Measurements from ENCODE around the gene POLR3A. TPM values are rescaled to one million over a fixed set of nuclear protein-coding genes. Genes with fewer than 3 reads are reported as not detected.

The POLR3A gene
- polyA plus RNA-seq, 1 donor from 2014 or later: 15.6 TPM

DNA sequence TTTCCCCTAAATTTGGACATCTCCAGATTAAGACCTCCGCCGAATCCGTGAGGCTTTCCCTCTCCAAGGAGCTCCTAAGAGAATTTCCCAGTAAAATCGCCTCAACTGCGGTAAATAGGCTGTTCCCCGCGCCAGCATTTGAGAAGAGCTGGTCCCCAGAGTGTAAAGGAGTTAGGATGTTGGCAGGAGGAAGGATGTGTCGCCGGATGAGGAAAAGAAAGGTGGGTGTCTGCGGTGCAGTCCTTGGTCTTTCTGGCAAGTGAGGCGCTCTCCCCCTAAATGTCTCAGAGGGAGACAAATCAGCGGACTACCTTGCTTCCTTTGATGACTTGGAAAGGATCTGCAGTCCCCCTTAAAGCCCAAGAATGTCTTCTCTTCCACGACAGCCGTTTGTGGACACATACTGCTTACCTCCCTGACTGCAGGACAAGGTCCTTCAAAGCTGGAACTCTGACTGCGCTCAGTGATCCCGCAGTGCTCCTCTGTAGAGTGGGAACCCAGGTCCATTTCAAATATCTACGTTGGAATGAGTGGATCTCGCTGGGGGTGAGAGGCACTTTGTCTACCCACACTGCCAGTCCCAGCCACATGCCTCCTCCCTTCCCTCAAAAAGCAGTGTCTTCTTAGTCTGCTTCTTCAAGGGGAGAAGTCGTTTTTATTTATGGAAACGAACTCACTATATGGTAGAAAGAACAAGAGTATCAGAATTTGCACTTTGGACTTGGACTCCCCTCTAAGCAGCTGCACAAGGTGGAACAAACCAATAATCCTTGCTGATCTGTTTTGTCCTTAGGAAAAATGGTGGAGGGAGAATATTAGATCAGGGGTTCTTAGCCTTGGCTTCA is 101.7 kb downstream of the POLR3A start:
- H3K9ac ChIP-seq (ENCODE audit: low read length): peak overlapping the region; percentile 92
- H2AFZ ChIP-seq (ENCODE audit: low read depth, low read length): no peak overlapping the region
- no peaks in the 10 kb centered on the region for H3K9me2 ChIP-seq (ENCODE audit: insufficient read depth, low read length)

GRCh38 chr10:77926566-77927401 is 102.5 kb downstream of the POLR3A start, which contains the start of gene DLG5:
TSS of gene DLG5 (minus strand) at chr10:77926755. CDS start at chr10:77926520, 235 bp downstream.
- H3F3A ChIP-seq (ENCODE audit: insufficient read depth, low read length, poor library complexity, severe bottlenecking): no peaks in the 10 kb centered on the region
- no peaks in the 10 kb centered on the region for H3K36me3 ChIP-seq (ENCODE audit: insufficient read depth, low read length)
- H3K79me2 ChIP-seq (replicated peaks; ENCODE audit: insufficient read depth, low read length): peaks cover 44% of the 10 kb centered on the region
- H3K27ac ChIP-seq (ENCODE audit: low read length): peak within 1 kb of the TSS; percentile 84
- peak within 1 kb of the TSS; percentile 92 for H3K9ac ChIP-seq (ENCODE audit: low read length)
- peak within 1 kb of the TSS; percentile 95 for H3K4me3 ChIP-seq (ENCODE audit: low read length)
- H2AFZ ChIP-seq (ENCODE audit: low read depth, low read length): peak within 1 kb of the TSS; percentile 56
- no peaks in the 10 kb centered on the region for H3K9me3 ChIP-seq (ENCODE audit: low read length)
- peak within 1 kb of the TSS; percentile 87 for H3K4me2 ChIP-seq (ENCODE audit: low read length)
- H4K20me1 ChIP-seq (ENCODE audit: insufficient read depth): no peaks in the 10 kb centered on the region
- no peaks in the 10 kb centered on the region for H3K27me3 ChIP-seq (ENCODE audit: insufficient read depth, low read depth, low read length)
- no peaks in the 10 kb centered on the region for H3K9me2 ChIP-seq (ENCODE audit: insufficient read depth, low read length)
- peak; percentile 11 for TF ChIP-seq TAF1 (IDR thresholded peaks at IDR 0.05; ENCODE audit: low read depth)
- peak; percentile 19 for TF ChIP-seq POLR2AphosphoS5 (IDR thresholded peaks at IDR 0.05)
- TF ChIP-seq, protein P1, sequence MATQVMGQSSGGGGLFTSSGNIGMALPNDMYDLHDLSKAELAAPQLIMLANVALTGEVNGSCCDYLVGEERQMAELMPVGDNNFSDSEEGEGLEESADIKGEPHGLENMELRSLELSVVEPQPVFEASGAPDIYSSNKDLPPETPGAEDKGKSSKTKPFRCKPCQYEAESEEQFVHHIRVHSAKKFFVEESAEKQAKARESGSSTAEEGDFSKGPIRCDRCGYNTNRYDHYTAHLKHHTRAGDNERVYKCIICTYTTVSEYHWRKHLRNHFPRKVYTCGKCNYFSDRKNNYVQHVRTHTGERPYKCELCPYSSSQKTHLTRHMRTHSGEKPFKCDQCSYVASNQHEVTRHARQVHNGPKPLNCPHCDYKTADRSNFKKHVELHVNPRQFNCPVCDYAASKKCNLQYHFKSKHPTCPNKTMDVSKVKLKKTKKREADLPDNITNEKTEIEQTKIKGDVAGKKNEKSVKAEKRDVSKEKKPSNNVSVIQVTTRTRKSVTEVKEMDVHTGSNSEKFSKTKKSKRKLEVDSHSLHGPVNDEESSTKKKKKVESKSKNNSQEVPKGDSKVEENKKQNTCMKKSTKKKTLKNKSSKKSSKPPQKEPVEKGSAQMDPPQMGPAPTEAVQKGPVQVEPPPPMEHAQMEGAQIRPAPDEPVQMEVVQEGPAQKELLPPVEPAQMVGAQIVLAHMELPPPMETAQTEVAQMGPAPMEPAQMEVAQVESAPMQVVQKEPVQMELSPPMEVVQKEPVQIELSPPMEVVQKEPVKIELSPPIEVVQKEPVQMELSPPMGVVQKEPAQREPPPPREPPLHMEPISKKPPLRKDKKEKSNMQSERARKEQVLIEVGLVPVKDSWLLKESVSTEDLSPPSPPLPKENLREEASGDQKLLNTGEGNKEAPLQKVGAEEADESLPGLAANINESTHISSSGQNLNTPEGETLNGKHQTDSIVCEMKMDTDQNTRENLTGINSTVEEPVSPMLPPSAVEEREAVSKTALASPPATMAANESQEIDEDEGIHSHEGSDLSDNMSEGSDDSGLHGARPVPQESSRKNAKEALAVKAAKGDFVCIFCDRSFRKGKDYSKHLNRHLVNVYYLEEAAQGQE (IDR thresholded peaks at IDR 0.05; ENCODE audit: borderline replicate concordance): peak; percentile 20
- peak; percentile 10 for TF ChIP-seq RAD21 (conservative IDR thresholded peaks at IDR 0.05)
- TF ChIP-seq SMC3 (conservative IDR thresholded peaks at IDR 0.05; ENCODE audit: poor library complexity): no peak
- TF ChIP-seq EP300 (conservative IDR thresholded peaks at IDR 0.05; ENCODE audit: poor library complexity, severe bottlenecking): peak; percentile 32
- TF ChIP-seq EZH2 (IDR thresholded peaks at IDR 0.05; ENCODE audit: borderline replicate concordance, insufficient read depth, low read length, poor library complexity, severe bottlenecking): no peak

More for the DNA sequence above, 101.7 kb downstream of the POLR3A start:
- Histone ChIP-seq H3K4me2 (ENCODE audit: low read length) (peak overlapping the region; percentile 68), H3K36me3 (ENCODE audit: insufficient read depth, low read length) (no peaks in the 10 kb centered on the region), H3K27ac (ENCODE audit: low read length) (peak overlapping the region; percentile 21), H3F3A (ENCODE audit: insufficient read depth, low read length, poor library complexity, severe bottlenecking) (no peaks in the 10 kb centered on the region), H3K4me3 (ENCODE audit: low read length) (peak overlapping the region; percentile 63), H3K27me3 (ENCODE audit: insufficient read depth, low read depth, low read length) (no peaks in the 10 kb centered on the region), H3K79me2 (replicated peaks; ENCODE audit: insufficient read depth, low read length) (peaks cover 35% of the 10 kb centered on the region), H4K20me1 (ENCODE audit: insufficient read depth) (no peaks in the 10 kb centered on the region), H3K9me3 (ENCODE audit: low read length) (no peaks in the 10 kb centered on the region)
- no peak for TF ChIP-seq MXI1 (conservative IDR thresholded peaks at IDR 0.05; ENCODE audit: poor library complexity, severe bottlenecking)
- TF ChIP-seq POLR2AphosphoS5 (IDR thresholded peaks at IDR 0.05): peak; percentile 10
- TF ChIP-seq, protein P2, sequence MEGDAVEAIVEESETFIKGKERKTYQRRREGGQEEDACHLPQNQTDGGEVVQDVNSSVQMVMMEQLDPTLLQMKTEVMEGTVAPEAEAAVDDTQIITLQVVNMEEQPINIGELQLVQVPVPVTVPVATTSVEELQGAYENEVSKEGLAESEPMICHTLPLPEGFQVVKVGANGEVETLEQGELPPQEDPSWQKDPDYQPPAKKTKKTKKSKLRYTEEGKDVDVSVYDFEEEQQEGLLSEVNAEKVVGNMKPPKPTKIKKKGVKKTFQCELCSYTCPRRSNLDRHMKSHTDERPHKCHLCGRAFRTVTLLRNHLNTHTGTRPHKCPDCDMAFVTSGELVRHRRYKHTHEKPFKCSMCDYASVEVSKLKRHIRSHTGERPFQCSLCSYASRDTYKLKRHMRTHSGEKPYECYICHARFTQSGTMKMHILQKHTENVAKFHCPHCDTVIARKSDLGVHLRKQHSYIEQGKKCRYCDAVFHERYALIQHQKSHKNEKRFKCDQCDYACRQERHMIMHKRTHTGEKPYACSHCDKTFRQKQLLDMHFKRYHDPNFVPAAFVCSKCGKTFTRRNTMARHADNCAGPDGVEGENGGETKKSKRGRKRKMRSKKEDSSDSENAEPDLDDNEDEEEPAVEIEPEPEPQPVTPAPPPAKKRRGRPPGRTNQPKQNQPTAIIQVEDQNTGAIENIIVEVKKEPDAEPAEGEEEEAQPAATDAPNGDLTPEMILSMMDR (IDR thresholded peaks at IDR 0.05; ENCODE audit: poor library complexity, severe bottlenecking): no peak
- TF ChIP-seq EP300 (conservative IDR thresholded peaks at IDR 0.05; ENCODE audit: poor library complexity, severe bottlenecking): no peak
- no peak for TF ChIP-seq SMC3 (conservative IDR thresholded peaks at IDR 0.05; ENCODE audit: poor library complexity)
- no peak for TF ChIP-seq TAF1 (IDR thresholded peaks at IDR 0.05; ENCODE audit: low read depth)
- TF ChIP-seq RAD21 (conservative IDR thresholded peaks at IDR 0.05): no peak
- no peak for TF ChIP-seq EZH2 (IDR thresholded peaks at IDR 0.05; ENCODE audit: borderline replicate concordance, insufficient read depth, low read length, poor library complexity, severe bottlenecking)
- TF ChIP-seq, protein P1 (IDR thresholded peaks at IDR 0.05; ENCODE audit: borderline replicate concordance): peak; percentile 1

Measured in neural cell (in vitro differentiated cells).